ENCODE measurements around the gene CREBBP. TPM values are rescaled to one million over a fixed set of nuclear protein-coding genes. Genes with fewer than 3 reads are reported as not detected.

CREBBP gene
- total and polyA plus RNA-seq, 9 of the 15 experiments (the other 6 are each of a cell fraction or from before 2014, with no cell fraction given): 0.70 to 24.8 (median 5.6) TPM

- Histone ChIP-seq H3K9ac (ENCODE audit: insufficient read depth in 1 of 2, low read depth in 2 of 2, low read length in 2 of 2) (peak overlapping the region in 1 of 2 experiments; percentile 81; a peak in 2 of 4 replicates), H3K4me1 (replicated peaks in 1 of 2; ENCODE audit: control insufficient read depth in 2 of 2, insufficient read depth in 2 of 2, low read length in 2 of 2) (peaks cover 19 to 39% of the 10 kb centered on the region in 2 experiments), H2AFZ (ENCODE audit: low read depth, low read length) (no peak overlapping the region), H3K36me3 (ENCODE audit: control insufficient read depth, insufficient read depth, low read length) (peaks cover 70% of the 10 kb centered on the region), H3K27ac (ENCODE audit: extremely low read depth, low read depth, low read length) (no peak overlapping the region; the same call in 2 of the 3 replicates), H3K79me2 (ENCODE audit: control insufficient read depth, insufficient read depth, low read length) (peaks cover 93% of the 10 kb centered on the region), H4K20me1 (replicated peaks; ENCODE audit: control insufficient read depth, insufficient read depth, low read length) (no peaks in the 10 kb centered on the region; the same call in 1 of the 2 replicates), H3K9me1 (ENCODE audit: control insufficient read depth, insufficient read depth, low read length) (peaks cover 9% of the 10 kb centered on the region), H3K9me3 (replicated peaks; ENCODE audit: control insufficient read depth, insufficient read depth, low read depth, low read length) (no peaks in the 10 kb centered on the region), H3K4me2 (ENCODE audit: insufficient read depth, low read length) (no peak overlapping the region; the same call in 1 of the 2 replicates), H3K4me3 (no peak overlapping the region), H3K27me3 (ENCODE audit: control insufficient read depth in 2 of 2, insufficient read depth in 2 of 2, low read length in 2 of 2) (no peaks in the 10 kb centered on the region)
- CTCF ChIA-PET (ENCODE audit: low intra/inter-chr PET ratio): no interaction called here
- no peak for FAIRE-seq
- no TSS peak for BruUV-seq (replicated peaks)
- POLR2A ChIA-PET: interaction anchor here (0.6 to 2.4 kb wide), 4 partner anchors 10 to 25 kb away, joined by 3 to 15 read pairs (median 4); no protein-coding TSS in a partner anchor
- ATAC-seq: no peak
- WGBS (ENCODE audit: insufficient coverage, low coverage, missing lambda C conversion rate): 75% methylated on average over 16 of the region's 16 CpGs
- in situ Hi-C loops (cut with MboI) (no loop called here), intact Hi-C loops (cut with micrococcal nuclease) (no loop called here)
- TF ChIP-seq TFAP4 (CRISPR knock-in tag; IDR thresholded peaks at IDR 0.05; ENCODE audit: borderline replicate concordance) (0 out of 2 replicates have a peak, but pooled peaks have one; percentile 14), E2F6 (IDR thresholded peaks at IDR 0.05; ENCODE audit: borderline replicate concordance in 1 of 2, extremely low read depth in 1 of 2, insufficient read depth in 1 of 2, insufficient read length in 1 of 2, low read depth in 1 of 2, low read length in 1 of 2, poor library complexity in 1 of 2, severe bottlenecking in 1 of 2) (no peak), NKRF (IDR thresholded peaks at IDR 0.05; ENCODE audit: borderline replicate concordance) (no peak), SREBF2 (CRISPR knock-in tag; IDR thresholded peaks at IDR 0.05) (no peak)
- DNase-seq (ENCODE audit: extremely low read depth in 1 of 4, low spot score in 3 of 4): no peak
Measured at GRCh38 chr16:3712861-3713372, 167.6 kb downstream of the CREBBP start.

Measured in K562 (cell line).